DLD1 (cell line): ENCODE data around the gene BIN2.
"Not testable (repeated sequence)": the region's sequence is repeated elsewhere in the genome, so short reads cannot be mapped to it uniquely, and the experiment has no call there.

Experiments used
- in situ Hi-C: cut with HindIII; loops from 2 replicates; pipeline ENCODE4 v1.10.0; 2017; ENCODE audit warnings: low sequenced_read_pairs

BIN2 gene

GRCh38 chr12:51263341-51263740 lies 60.6 kb downstream of the BIN2 start:
- in situ Hi-C loops, result no loop called here

DNA sequence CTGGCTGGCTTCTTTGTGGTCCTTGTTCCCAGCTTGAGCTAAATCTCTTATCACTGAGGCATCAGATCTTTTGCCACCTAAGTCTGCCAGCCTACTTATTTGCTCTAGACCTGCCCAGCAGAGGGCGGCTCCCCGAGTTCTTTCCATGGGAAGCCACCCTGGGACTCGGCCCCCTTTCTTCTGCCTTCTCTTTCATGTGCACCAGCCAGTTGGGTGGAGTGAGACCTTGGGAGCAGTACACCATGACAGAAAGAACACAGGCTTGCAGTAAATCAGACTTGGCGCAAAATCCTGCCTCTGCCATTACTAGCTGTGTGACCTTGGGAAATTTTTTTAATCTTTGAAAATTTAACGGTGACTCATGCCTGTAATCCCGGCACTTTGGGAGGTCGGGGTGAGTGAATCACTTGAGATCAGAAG lies 61.2 kb downstream of the BIN2 start:
- in situ Hi-C loops, result no loop called here

DNA sequence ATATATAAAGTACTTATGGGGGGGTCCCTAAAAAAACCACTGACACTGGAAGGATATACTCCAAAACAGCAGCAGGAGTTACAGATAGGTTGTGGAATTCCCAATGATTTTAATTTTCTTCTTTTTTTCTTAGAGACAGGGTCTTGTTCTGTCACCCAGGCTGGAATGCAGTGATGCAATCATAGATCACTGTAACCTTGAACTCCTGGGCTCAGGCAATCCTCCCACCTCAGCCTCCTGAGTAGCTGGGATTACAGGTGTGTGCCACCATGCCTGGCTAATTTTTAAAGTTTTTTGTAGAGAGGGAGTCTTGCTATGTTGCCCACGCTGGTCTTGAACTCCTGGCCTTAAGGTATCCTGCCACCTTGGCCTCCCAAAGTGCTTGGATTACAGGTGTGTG lies 64.4 kb downstream of the BIN2 start:
- in situ Hi-C loops, result not testable (repeated sequence)

GRCh38 chr12:51254536-51254935 lies 69.4 kb downstream of the BIN2 start:
- in situ Hi-C loops, result no loop called here

GRCh38 chr12:51253276-51253675 lies 70.7 kb downstream of the BIN2 start:
- in situ Hi-C loops, result no loop called here

- in situ Hi-C loops, result no loop called here
Observed at GRCh38 chr12:51247523-51248206, 76.3 kb downstream of the BIN2 start.

- in situ Hi-C loops, result no loop called here
Observed at GRCh38 chr12:51246254-51246853, 77.6 kb downstream of the BIN2 start.

DNA sequence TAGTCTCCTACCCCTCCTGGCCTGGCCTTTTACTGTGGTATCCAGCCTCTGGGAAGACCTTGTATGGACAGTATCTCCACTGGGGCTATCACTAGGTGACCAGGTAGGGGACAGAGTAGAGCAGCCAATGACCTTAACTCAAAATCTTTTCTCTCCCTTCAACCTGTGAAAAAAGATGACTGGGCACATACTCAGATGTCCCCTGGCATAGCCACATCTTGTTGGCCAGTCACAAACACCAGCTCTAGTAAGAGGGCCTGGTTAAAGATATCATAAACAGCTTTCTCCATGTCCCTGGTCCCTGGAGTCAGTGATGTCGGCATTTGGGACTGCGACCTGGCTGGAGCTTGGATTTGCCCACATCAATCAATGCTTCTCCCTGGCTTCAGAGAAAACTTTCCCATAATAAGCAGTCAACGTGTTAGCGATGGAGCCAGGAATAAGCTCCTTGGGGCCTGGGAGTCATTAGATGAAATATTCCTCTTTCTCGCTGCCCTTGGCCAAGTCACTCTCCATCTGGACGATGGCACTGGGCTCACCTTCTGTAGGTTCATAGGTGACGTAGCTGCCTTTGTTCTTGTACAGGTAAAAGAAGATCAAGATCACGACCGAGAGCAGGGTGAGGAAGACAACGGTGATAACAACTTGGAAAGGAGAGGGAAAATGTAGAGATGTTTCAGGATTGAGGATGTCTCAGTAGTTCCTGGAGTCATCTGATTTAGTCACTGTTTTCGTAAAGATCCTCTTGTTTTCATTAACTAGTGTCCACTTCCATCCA lies 78.3 kb downstream of the BIN2 start:
- in situ Hi-C loops, result no loop called here

GRCh38 chr12:51244269-51244668 lies 79.7 kb downstream of the BIN2 start:
- in situ Hi-C loops, result no loop called here

GRCh38 chr12:51242876-51243275 lies 81.1 kb downstream of the BIN2 start:
- in situ Hi-C loops, result no loop called here

GRCh38 chr12:51242120-51242519 lies 81.9 kb downstream of the BIN2 start:
- in situ Hi-C loops, result no loop called here

DNA sequence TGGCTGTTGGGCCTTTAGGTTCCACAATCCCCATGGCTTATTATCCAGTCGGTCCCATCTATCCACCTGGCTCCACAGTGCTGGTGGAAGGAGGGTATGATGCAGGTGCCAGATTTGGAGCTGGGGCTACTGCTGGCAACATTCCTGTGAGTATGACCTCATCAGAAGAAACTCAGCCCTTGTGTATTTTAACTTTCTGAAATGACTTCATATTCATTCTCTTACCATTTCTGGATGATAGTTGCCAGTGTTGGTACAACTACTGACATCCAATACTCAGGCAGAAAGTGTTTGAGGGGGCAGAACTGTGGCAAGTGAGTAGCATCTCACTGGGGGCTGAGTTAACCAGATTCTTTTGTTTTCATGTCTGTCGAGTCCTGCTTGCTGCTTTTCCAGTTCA lies 83.0 kb downstream of the BIN2 start:
- in situ Hi-C loops, result no loop called here

DNA sequence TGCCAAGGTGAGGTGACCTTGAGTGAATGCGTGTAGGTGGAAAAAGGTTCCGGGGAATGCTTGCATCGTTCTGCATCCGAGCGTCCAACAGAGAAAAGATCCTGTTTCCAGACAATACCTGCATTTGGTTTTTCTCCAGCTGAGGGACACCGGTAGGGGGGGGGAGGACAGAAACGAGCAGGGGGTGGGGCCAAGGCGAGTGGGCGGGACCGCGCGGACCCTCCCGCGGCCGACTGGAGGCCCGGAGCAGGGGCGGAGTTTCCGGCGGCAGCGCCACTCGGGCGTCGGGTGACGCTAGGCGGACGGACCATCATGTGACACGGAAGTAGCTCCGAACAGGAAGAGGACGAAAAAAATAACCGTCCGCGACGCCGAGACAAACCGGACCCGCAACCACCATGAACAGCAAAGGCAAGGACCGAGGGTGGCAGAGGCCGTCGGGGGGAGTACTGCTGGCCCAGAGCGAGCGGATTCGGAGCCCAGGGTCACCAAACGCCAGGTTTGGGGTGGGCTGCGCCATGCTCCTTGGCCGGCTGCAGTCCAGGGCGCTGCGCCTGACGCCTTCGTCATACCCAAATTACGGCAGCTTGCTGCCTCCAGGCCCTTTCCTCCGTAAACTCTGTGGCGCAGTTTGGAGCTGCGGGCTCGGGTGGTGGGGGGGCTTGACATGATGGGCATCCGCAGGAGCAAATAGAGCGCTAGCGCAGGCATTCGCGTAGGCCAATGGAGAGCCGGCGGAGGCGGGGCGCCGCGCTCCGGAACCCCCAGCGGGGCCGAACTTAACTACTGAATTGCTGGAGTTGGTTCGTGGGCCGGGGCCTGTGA lies 85.3 kb downstream of the BIN2 start, which contains the start of gene DAZAP2:
DAZAP2 (plus strand) TSS at position 317 of the 825 bp plus-strand sequence; CDS start at position 399, 82 bp downstream.
- in situ Hi-C loops, result no loop called here

DNA sequence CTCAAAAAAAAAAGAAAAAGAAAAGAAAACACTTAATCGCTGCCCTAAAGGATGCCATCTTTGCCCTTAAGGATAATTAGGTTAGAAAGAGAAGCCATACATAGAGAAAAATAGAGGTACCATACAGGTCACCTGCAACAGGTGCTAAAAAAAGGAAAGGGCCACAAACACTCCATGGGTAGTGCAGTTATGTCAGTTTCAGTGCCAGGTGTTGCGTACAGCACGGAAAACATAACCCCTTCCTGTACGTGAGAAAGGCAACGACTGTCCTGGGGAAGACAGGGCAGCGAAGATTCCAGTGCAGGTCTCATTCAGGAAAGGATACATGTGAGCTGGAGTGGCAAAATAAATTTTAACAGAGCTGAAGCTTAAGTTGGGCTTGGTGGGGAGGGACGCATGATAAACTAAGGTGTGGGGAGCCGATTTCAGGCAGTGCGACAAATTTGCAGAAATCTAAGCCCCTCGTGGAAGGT lies 85.9 kb downstream of the BIN2 start:
- in situ Hi-C loops, result no loop called here

- in situ Hi-C loops, result no loop called here
Observed at GRCh38 chr12:51234530-51234929, 89.4 kb downstream of the BIN2 start.

- in situ Hi-C loops, result no loop called here
Observed at GRCh38 chr12:51232642-51233041, 91.3 kb downstream of the BIN2 start.
